GM18867 (cell line): ENCODE measurements around the gene ANKRD37.

Source experiments
- ATAC-seq: cut with Tn5 transposase; IDR thresholded peaks from one replicate; pipeline ENCODE4 v1.9.1; 2021; ENCODE audit warnings: mild to moderate bottlenecking, moderate library complexity; ENCODE audit not compliant: unreplicated experiment

Gene ANKRD37

DNA sequence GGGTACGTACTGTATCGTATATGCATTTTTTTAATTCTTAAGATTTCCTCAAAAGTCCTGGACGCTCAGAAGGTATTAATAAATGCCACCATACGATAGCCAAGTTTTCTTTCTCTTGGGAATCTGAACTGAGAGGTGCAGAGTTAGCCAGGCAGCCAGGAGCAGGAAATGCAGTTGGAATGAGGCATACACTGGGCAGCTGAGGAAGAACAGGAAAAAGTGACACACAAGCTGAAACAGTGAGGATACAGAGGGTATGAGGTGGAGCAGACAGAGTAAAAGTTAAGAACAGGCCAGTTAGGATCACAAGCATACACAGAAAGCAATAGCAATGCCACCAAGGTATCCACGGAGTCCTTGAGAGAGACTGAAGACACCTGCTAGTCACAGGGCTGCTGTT is 15.8 kb downstream of the ANKRD37 start:
- ATAC-seq = no peak

DNA sequence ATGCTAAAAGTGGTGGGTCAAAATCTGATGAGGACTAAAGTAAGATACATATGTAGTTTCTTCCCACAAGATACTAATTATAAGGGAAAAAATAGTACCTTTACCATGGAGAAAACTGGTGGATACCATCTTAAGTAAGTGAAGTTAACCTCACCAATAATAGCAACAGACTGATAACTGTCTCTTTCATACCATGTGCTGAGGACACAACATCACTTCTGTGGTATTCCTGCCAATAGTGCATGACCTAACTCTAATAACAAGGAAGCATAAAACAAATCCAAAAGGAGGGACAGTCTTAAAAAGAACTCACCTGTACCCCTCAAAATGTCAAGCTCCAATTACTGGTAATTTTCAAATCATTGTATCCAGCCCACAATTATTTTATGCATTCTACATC is 20.3 kb downstream of the ANKRD37 start:
- ATAC-seq = no peak

DNA sequence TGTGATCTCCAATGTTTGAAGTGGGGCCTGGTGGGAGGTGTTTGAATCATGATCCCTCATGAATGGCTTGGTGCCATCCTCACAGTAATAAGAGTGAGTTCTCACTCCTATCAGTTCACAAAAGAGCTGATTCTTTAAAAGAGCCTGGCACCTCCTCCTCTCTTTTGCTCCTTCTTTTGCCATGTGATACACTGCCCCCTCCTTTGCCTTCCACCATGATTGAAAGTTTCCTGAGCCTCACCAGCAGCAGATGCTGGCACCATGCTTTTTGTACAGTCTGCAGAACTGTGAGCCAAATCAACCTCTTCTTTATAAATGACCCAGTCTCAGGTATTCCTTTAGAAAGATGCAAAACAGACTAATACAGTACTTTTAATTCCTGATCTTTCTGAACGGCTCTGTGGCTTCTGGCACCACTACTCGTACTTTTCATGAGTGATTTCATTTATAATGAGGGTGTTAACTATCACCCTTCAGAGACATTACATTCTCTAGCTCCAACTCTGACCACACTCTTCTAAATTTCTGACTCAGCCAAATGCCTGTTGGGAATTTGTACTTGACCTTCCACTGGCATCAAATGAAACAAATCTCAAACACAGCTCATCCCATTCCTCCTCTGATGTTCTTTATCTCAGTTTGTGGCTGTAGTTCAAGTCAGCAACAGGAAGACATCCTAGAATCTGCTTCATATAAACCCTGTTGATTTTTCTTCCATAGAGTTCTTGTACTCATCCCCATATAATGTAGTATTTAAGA is 24.9 kb downstream of the ANKRD37 start:
- no peak for ATAC-seq

DNA sequence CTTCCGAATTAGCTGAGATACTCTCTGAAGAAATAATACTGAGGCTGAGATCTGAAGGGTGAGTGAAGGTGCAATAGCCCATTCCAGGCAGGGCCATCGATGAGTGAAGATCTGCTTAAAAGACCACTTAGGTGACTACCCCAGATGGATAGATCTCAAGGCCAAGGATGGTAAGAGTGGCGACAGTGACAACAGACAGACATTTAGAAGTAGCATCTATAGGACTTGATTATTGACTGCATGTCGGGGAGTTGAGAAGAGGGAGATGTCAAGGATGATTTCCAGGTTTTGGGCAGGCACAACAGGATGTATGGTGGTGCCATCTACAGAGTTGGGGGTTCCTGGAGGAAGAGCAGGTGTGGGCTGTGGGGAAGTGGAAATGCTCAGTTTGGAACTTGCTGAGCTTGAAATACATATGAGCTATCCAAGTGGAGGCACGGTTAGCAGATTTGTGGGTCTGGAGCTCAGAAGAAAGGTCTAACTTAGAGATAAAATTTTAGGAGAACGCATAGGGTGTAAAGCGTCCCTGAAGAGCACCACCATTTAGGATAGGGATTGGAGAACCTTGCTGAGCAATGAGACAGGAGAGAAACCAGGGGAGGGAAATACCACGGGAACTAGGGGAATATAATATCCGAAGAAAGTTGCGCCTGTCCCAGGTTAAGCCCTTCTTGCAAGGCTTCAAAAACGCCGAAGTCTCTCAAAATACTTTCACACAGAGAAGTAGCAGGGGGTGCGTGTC is 28.4 kb downstream of the ANKRD37 start:
- peak; percentile 2 for ATAC-seq

DNA sequence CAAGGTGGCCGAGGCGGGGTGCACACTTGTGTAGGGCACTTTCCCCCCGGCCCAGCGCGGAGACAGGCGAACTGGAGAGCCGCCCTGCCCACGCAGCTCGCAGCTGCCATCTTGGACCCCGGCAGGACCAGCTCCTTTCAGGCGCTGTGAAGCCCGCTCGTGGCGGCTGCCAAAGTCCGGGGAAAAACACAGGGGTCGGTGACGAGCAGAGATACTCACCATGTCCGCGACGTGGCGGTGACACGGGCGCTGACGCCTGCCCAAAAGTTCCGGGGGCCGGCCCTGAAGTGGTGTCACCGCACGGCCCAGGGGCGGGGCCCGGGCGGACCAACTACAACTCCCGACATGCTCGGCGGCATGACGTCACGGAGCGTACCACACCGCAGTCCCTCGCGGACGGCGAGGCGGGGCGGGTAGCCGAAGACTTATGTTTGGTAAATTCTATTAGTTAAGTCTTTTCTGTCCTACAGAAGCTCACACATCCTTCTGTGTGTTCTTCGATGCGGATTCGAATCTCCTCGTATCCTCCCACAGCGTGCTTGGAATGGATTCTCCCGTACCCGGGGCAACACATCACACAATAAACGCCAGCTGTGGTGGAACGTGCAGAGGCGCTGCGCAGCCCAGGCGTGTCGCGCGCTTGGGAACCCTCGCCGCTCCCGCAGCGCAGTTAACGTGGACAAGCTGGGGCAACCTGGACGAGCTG is 29.2 kb downstream of the ANKRD37 start, which contains the start of gene UFSP2:
UFSP2 (minus strand) TSS at position 318 of the 706 bp plus-strand sequence; CDS start at position 222, 96 bp downstream.
- ATAC-seq = peak; percentile 92

DNA sequence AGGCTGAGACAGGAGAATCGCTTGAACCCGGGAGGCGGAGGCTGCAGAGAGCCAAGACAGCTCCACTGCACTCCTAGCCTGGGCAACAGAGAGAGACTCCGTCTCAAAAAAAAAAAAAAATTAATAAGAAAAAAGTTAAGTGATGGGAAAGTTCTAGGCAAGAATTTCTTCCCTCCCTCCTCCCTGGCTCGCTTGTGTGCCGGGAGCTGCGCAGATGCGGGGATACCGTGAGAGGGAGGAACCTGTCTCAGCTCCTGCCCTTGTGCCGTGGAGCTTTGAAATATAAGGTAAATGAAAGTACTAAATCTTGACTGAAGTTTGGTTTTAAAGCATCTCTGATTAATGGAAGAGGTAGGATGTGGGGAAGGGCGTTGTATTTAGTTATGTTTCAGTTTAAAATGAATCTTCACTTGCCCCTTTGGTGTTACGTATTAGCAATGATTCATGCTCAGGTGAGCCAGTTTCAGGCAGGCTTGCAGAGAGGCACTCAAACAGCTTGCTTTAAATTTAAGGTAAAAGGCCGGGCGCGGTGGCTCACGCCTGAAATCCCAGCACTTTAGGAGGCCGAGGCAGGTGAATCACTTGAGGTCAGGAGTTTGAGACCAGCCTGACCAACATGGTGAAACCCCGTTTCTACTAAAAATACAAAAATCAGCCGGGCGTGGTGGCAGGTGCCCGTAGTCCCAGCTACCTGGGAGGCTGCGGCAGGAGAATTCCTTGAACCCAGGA is 30.5 kb downstream of the ANKRD37 start:
- ATAC-seq = no peak

DNA sequence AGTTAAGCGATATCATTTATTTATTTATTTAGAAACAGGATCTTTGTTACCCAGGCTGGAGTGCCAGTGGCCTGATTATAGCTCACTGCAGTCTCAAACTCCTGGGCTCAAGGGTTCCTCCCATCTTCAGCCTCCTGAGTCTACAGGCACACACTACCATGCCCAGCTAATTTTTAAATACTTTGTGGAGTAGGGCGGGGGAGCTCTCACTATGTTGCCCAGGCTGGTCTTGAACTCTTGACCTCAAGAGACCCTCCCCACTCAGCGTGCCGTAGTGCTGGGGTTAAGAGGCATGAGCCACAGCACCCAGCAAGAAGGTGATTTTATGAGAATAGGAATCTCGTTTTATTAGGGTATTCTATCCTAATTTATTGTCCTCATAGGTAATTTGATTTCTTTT is 33.0 kb downstream of the ANKRD37 start:
- ATAC-seq = no peak

DNA sequence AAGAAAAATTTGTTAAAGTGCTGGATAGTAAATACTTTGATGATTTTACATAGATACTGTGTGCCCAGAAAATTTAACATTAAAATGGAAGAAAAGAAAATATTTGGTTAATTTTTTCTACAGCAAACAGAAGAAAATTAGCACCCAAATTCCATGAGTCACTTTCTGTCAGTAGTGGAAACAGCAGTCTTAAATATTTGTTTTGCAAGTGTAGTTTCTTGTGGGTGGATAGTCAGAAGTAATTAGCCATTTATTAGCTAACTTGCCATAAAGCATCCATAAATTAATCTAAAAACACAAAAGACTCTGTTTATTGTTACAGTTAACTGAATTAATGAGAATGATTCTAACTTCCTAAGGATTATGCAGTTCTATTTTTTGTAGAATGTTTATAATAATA is 38.8 kb downstream of the ANKRD37 start:
- ATAC-seq = no peak

DNA sequence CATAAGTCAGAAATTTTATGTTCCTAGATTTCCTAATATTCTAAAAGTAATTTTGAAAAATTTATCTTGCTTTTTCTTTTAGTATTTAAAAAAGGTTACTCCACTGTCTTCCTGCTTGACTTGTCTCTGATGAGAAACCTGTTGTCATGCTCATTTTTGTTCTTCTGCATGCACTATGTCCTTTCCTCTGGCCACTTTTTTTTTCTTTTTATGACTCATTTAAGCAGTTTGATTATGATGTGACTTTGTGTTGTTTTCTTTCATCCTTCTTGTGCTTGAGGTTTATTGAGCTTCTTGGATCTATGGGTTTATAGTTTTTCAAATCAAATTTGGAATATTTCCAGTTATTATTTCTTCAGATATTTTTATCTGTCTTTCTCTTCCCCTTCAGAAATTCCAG is 41.2 kb downstream of the ANKRD37 start:
- no peak for ATAC-seq

DNA sequence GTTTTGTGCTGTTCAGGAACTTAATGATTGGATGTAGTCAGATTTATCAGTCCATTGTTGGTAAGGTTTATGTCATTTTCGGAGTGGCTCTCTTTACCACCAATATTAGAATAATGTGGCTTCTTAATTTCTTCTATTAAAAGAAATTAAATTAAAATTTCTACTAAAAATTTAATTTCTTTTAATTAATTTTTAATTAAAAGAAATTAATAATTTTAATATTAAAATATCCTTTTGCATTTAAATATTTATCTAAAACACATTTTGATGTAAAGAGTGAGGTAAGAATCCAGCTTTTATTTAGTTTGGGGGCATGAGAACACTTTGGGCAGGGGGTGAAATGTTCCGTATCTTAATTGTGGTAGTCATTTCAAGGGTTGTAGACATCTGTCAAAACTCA is 44.8 kb downstream of the ANKRD37 start:
- no peak for ATAC-seq

DNA sequence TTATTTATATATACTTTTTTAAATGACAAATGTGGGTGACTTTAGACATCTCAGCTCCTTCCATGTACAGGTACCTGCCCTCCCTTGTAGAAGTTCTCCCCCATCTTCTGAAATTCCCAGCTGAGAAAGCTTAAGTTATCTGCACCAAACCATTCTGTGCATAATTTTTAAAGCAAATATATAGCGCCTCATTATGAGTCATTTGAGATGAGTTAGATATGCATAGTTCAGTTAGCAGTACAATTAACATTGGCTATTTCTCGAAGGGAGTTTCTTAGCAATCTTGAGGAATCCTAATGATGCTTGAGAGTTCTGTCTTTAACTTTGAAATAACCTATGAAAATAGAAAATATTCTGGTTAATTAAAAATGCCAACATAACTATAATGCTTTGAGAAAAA is 48.6 kb downstream of the ANKRD37 start:
- no peak for ATAC-seq
